ENCODE results near the gene R3HDM2.

The R3HDM2 gene

DNA sequence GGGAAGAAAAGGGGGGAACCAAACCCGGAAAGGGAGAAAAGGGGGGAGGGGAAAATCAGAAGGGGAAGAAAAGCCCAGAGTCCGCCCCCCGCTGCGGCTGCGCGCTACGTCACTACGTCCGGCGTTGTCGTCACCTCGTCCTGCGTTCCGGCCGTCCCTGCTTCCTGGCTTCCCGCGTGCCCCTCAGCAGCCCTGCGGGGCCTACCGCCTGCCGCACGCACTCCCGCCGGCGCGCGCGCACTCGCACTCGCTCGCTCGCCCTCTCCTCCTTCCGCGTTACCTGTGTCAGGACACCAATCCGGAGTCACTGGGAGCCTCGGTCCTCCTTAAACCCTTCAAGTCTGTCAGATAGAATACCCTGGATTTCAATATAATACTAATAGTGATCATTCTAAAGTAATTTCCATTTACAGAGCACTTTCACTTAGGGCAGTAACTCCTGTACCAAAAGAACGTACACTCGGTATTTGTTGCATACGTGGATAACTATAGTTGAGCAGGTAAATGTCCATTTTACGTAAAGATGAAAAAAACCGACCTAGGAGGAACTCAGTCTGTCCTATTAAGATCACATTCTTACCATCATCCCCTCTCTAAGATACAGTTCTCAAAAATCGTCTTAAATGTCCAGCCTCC, at the start of gene R3HDM2:
Gene R3HDM2 (minus strand): TSS at position 113 of the 636 bp plus-strand sequence. CDS start 120,615 bp downstream, outside the sequence.
- H3K9ac ChIP-seq (ENCODE audit: low read length) = peak within 1 kb of the TSS; percentile 78
- no peaks in the 10 kb centered on the region for H3K36me3 ChIP-seq (ENCODE audit: control insufficient read depth, low read depth, low read length)
- no peaks in the 10 kb centered on the region for H3K27me3 ChIP-seq (ENCODE audit: control insufficient read depth, insufficient read depth, low read length)
- peaks cover 10% of the 10 kb centered on the region for H3K4me1 ChIP-seq (ENCODE audit: control insufficient read depth, low read depth, low read length)
- peak within 1 kb of the TSS; percentile 80 for H3K4me3 ChIP-seq (ENCODE audit: low read length)
- no peaks in the 10 kb centered on the region for H3K9me3 ChIP-seq (ENCODE audit: control insufficient read depth, low read depth, low read length)
- H3K27ac ChIP-seq (ENCODE audit: low read length) = peak within 1 kb of the TSS; percentile 70

DNA sequence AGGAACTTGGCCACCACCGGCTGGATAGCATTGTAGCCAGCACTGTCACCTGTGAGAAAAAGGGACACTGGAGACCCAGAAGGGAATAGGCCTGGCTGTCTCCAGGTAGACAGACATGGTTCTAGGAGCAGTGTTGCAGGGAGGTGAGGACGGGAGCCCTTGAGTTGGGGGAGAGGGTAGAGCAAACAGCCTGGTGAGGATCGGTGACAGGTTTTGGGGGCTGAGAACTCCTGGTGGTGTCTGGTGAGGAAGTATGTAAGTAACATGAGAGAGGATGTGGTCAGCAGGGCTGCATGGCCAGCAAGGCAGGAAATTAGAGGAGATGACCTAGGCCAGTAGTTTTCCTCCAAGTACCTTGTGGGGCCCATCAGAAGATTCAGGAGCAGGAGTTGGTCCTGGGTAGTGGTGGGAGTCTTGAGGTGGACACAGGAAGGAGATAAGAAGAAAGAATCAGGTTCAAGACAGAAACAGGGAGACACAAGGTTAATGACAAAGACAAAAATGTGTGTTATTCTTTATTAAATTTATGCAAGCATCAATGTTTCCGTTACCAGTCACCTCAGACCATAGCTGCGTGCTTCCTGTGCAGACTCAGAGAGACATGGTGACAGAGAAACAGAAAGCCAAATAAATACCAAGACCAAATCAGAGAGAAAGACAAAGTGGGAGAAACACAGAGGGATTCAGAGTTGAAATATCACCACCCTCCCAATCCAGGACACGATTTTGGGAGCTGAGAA, 48.7 kb upstream of the R3HDM2 start, which contains the start of gene ARHGAP9:
Gene ARHGAP9 (minus strand): TSS at position 491 of the 740 bp plus-strand sequence. CDS start 460 bp downstream, at position 31.
- H3K9me3 ChIP-seq (ENCODE audit: control insufficient read depth, low read depth, low read length) = no peaks in the 10 kb centered on the region
- no peaks in the 10 kb centered on the region for H3K36me3 ChIP-seq (ENCODE audit: control insufficient read depth, low read depth, low read length)
- no peak within 1 kb of the TSS for H3K4me3 ChIP-seq (ENCODE audit: low read length)
- no peak within 1 kb of the TSS for H3K9ac ChIP-seq (ENCODE audit: low read length)
- no peak within 1 kb of the TSS for H3K27ac ChIP-seq (ENCODE audit: low read length)
- H3K4me1 ChIP-seq (ENCODE audit: control insufficient read depth, low read depth, low read length) = peaks cover 13% of the 10 kb centered on the region
- peaks cover 50% of the 10 kb centered on the region for H3K27me3 ChIP-seq (ENCODE audit: control insufficient read depth, insufficient read depth, low read length)

GRCh38 chr12:57479043-57479375, 48.2 kb upstream of the R3HDM2 start:
- Histone ChIP-seq H3K9me3 (ENCODE audit: control insufficient read depth, low read depth, low read length) (no peaks in the 10 kb centered on the region), H3K9ac (ENCODE audit: low read length) (no peak overlapping the region), H3K4me3 (ENCODE audit: low read length) (no peak overlapping the region), H3K36me3 (ENCODE audit: control insufficient read depth, low read depth, low read length) (no peaks in the 10 kb centered on the region), H3K4me1 (ENCODE audit: control insufficient read depth, low read depth, low read length) (peaks cover 13% of the 10 kb centered on the region), H3K27ac (ENCODE audit: low read length) (no peak overlapping the region), H3K27me3 (ENCODE audit: control insufficient read depth, insufficient read depth, low read length) (peaks cover 55% of the 10 kb centered on the region)

GRCh38 chr12:57477710-57478681, 47.2 kb upstream of the R3HDM2 start:
- Histone ChIP-seq H3K36me3 (ENCODE audit: control insufficient read depth, low read depth, low read length) (no peaks in the 10 kb centered on the region), H3K4me3 (ENCODE audit: low read length) (no peak overlapping the region), H3K9me3 (ENCODE audit: control insufficient read depth, low read depth, low read length) (no peaks in the 10 kb centered on the region), H3K27me3 (ENCODE audit: control insufficient read depth, insufficient read depth, low read length) (peaks cover 64% of the 10 kb centered on the region), H3K9ac (ENCODE audit: low read length) (no peak overlapping the region), H3K27ac (ENCODE audit: low read length) (no peak overlapping the region), H3K4me1 (ENCODE audit: control insufficient read depth, low read depth, low read length) (peaks cover 8% of the 10 kb centered on the region)

DNA sequence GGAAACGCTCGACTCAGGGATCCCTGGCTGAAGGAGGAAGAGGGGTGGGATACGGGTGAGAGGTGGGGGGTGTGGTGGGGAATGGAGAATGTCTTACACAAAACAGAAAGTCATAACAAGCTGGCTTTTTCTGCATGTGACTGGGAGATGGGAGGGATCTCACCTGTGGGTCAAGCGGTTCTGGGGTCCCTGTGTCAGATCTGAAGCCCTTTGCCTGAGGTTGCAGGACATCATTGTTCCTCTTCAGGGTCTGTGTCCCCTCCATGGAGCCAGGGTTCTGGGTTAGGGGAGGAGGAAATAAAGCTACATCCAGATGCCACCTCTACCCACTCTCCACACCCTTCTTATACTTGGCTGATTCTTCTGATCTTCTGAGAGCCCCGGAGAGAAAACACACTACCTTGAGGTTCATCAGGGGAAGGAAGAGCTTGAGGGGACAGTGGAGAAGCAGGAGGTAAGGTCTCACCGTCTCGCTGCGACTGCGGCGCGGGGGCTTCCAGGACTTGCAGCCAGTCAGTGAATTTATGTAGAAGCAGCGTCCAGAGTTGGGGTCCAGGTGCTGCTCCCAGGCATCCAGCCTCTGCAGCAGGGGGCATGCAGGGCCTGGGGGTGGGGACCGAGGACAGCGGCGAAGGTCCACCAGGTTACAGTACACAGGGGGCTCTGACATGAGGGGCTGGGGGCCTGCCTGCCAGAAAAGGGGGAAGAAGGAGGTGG, 46.3 kb upstream of the R3HDM2 start:
- H3K9me3 ChIP-seq (ENCODE audit: control insufficient read depth, low read depth, low read length) = no peaks in the 10 kb centered on the region
- H3K27me3 ChIP-seq (ENCODE audit: control insufficient read depth, insufficient read depth, low read length) = peaks cover 72% of the 10 kb centered on the region
- no peak overlapping the region for H3K4me3 ChIP-seq (ENCODE audit: low read length)
- H3K27ac ChIP-seq (ENCODE audit: low read length) = no peak overlapping the region
- H3K9ac ChIP-seq (ENCODE audit: low read length) = no peak overlapping the region
- peaks cover 8% of the 10 kb centered on the region for H3K4me1 ChIP-seq (ENCODE audit: control insufficient read depth, low read depth, low read length)
- no peaks in the 10 kb centered on the region for H3K36me3 ChIP-seq (ENCODE audit: control insufficient read depth, low read depth, low read length)

DNA sequence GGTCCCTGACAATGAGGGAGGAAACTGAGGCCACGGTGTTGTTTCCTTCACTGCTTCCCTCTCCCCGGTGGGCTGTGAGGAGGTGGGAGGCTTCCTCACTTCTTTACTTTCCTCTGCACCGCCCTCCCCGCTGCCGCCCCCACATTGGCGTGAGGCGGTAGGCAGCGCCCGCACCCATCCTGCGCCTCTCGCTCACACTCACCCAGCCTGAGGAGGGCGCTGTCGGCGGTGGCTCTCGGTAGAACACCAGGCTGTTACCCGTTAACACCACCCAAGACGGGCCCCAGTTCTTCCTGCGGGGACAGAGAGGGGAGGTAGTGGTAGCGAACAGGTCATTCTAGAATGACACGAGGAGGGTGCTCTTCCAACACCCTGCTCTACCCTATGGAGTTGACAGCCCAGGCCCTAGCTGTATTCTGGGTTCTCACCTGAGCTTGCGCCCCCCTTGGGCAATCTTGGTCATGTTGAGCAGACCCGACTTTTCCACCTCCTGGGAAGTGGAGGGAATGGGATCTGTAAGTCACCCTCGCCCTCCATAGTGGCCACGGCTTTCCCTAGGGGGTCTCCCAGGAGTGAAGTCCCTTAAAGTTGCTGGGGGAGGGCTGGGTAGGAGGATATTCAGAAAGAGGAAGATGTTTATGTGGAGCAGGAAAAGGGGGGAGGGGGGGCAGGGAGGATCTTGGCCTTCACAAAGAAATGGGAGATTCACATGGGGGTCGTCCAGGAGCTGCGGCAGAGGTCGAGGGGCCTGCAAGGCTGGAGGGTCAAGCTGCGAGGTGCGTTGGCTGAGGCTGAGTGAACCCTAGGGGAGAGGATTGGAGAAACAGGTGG, 45.5 kb upstream of the R3HDM2 start:
- peaks cover 8% of the 10 kb centered on the region for H3K4me1 ChIP-seq (ENCODE audit: control insufficient read depth, low read depth, low read length)
- no peaks in the 10 kb centered on the region for H3K36me3 ChIP-seq (ENCODE audit: control insufficient read depth, low read depth, low read length)
- H3K27ac ChIP-seq (ENCODE audit: low read length) = no peak overlapping the region
- H3K9ac ChIP-seq (ENCODE audit: low read length) = no peak overlapping the region
- peak overlapping the region; percentile 51 for H3K4me3 ChIP-seq (ENCODE audit: low read length)
- H3K27me3 ChIP-seq (ENCODE audit: control insufficient read depth, insufficient read depth, low read length) = peaks cover 77% of the 10 kb centered on the region
- H3K9me3 ChIP-seq (ENCODE audit: control insufficient read depth, low read depth, low read length) = no peaks in the 10 kb centered on the region

GRCh38 chr12:57475271-57476161, 44.7 kb upstream of the R3HDM2 start:
- H3K9me3 ChIP-seq (ENCODE audit: control insufficient read depth, low read depth, low read length) = no peaks in the 10 kb centered on the region
- peaks cover 8% of the 10 kb centered on the region for H3K4me1 ChIP-seq (ENCODE audit: control insufficient read depth, low read depth, low read length)
- no peaks in the 10 kb centered on the region for H3K36me3 ChIP-seq (ENCODE audit: control insufficient read depth, low read depth, low read length)
- no peak overlapping the region for H3K27ac ChIP-seq (ENCODE audit: low read length)
- peak overlapping the region; percentile 9 for H3K9ac ChIP-seq (ENCODE audit: low read length)
- H3K4me3 ChIP-seq (ENCODE audit: low read length) = peak overlapping the region; percentile 51
- H3K27me3 ChIP-seq (ENCODE audit: control insufficient read depth, insufficient read depth, low read length) = peaks cover 74% of the 10 kb centered on the region

- Histone ChIP-seq H3K9ac (ENCODE audit: low read length) (no peak overlapping the region), H3K9me3 (ENCODE audit: control insufficient read depth, low read depth, low read length) (no peaks in the 10 kb centered on the region), H3K27me3 (ENCODE audit: control insufficient read depth, insufficient read depth, low read length) (peaks cover 72% of the 10 kb centered on the region), H3K4me3 (ENCODE audit: low read length) (peak overlapping the region; percentile 51), H3K27ac (ENCODE audit: low read length) (no peak overlapping the region), H3K36me3 (ENCODE audit: control insufficient read depth, low read depth, low read length) (no peaks in the 10 kb centered on the region), H3K4me1 (ENCODE audit: control insufficient read depth, low read depth, low read length) (peaks cover 8% of the 10 kb centered on the region)
Observed at GRCh38 chr12:57474862-57475261, 44.0 kb upstream of the R3HDM2 start.

- H3K36me3 ChIP-seq (ENCODE audit: control insufficient read depth, low read depth, low read length) = no peaks in the 10 kb centered on the region
- H3K27me3 ChIP-seq (ENCODE audit: control insufficient read depth, insufficient read depth, low read length) = peaks cover 69% of the 10 kb centered on the region
- no peak overlapping the region for H3K4me3 ChIP-seq (ENCODE audit: low read length)
- H3K9ac ChIP-seq (ENCODE audit: low read length) = no peak overlapping the region
- H3K27ac ChIP-seq (ENCODE audit: low read length) = no peak overlapping the region
- peaks cover 8% of the 10 kb centered on the region for H3K4me1 ChIP-seq (ENCODE audit: control insufficient read depth, low read depth, low read length)
- no peaks in the 10 kb centered on the region for H3K9me3 ChIP-seq (ENCODE audit: control insufficient read depth, low read depth, low read length)
Observed at GRCh38 chr12:57474430-57474829, 43.6 kb upstream of the R3HDM2 start.

GRCh38 chr12:57473886-57474285, 43.0 kb upstream of the R3HDM2 start:
- no peak overlapping the region for H3K4me3 ChIP-seq (ENCODE audit: low read length)
- H3K36me3 ChIP-seq (ENCODE audit: control insufficient read depth, low read depth, low read length) = no peaks in the 10 kb centered on the region
- peaks cover 8% of the 10 kb centered on the region for H3K4me1 ChIP-seq (ENCODE audit: control insufficient read depth, low read depth, low read length)
- H3K9me3 ChIP-seq (ENCODE audit: control insufficient read depth, low read depth, low read length) = no peaks in the 10 kb centered on the region
- no peak overlapping the region for H3K9ac ChIP-seq (ENCODE audit: low read length)
- H3K27ac ChIP-seq (ENCODE audit: low read length) = no peak overlapping the region
- peaks cover 64% of the 10 kb centered on the region for H3K27me3 ChIP-seq (ENCODE audit: control insufficient read depth, insufficient read depth, low read length)
